HEK293 (cell line): ENCODE measurements around the gene GBX2.

Experiments used
- CTCF ChIA-PET: fragments of 350-600 bp; formaldehyde crosslinking; extraction: SDS; loops from one replicate; lab custom pipeline; 2021; ENCODE audit warnings: antibody characterized with exemption; lab: Yijun Ruan, JAX
- POLR2A ChIA-PET: fragments of 300-600 bp; formaldehyde crosslinking; extraction: SDS; loops from one replicate; lab custom pipeline; 2020; ENCODE audit warnings: antibody characterized with exemption, inconsistent platforms; lab: Yijun Ruan, JAX
- H3K27ac ChIP-seq: fragments of 200-500 bp; sonication (Bioruptor generic); 2 replicates; pipeline ENCODE4 v1.5.1; 2014; ENCODE audit warnings: low read depth, low read length, control low read depth, inconsistent platforms; ENCODE audit errors: extremely low read depth
- H3K36me3 ChIP-seq, 2 experiments: fragments of 200-500 bp in 1 of 2; sonication (Bioruptor generic) in 1 of 2; 1 replicate in 1 of 2; 2 replicates in 1 of 2; pipeline ENCODE4 v1.5.1; 2014 to 2017; ENCODE audit warnings: inconsistent platforms in 2 of 2, low read length in 2 of 2; ENCODE audit not compliant: control insufficient read depth in 2 of 2, insufficient read depth in 1 of 2
- H3K4me1 ChIP-seq: fragments of 200-500 bp; sonication (Bioruptor generic); 2 replicates; pipeline ENCODE4 v1.5.1; 2014; ENCODE audit warnings: mild to moderate bottlenecking, low read length, inconsistent platforms; ENCODE audit not compliant: control insufficient read depth, insufficient read depth
- H3K4me3 ChIP-seq: 2 replicates; pipeline ENCODE4 v1.5.1; 2011; ENCODE audit warnings: low read depth, mild to moderate bottlenecking, control low read depth, low read length, moderate library complexity
- H3K9me3 ChIP-seq: fragments of 200-500 bp; sonication (Bioruptor generic); 2 replicates; pipeline ENCODE4 v1.5.1; 2014; ENCODE audit warnings: low read depth, low read length, inconsistent platforms; ENCODE audit not compliant: control insufficient read depth, insufficient read depth
- EGR2 ChIP-seq: fragments of 450-650 bp; formaldehyde crosslinking; IDR thresholded peaks from 2 replicates; pipeline ENCODE4 v1.5.1; 2016; ENCODE audit warnings: low read depth, missing biosample characterization, missing genetic modification characterization
- KLF10 ChIP-seq: fragments of 450-650 bp; IDR thresholded peaks from 2 replicates; pipeline ENCODE4 v1.5.1; 2018; ENCODE audit warnings: missing biosample characterization, mild to moderate bottlenecking, missing genetic modification characterization
- KLF9 ChIP-seq: fragments of 450-650 bp; formaldehyde crosslinking; IDR thresholded peaks from 2 replicates; pipeline ENCODE4 v1.5.1; 2016; ENCODE audit warnings: missing biosample characterization, missing genetic modification characterization, low read depth
- SCRT1 ChIP-seq: fragments of 450-650 bp; formaldehyde crosslinking; IDR thresholded peaks from 2 replicates; pipeline ENCODE4 v1.5.1; 2016; ENCODE audit warnings: missing biosample characterization, missing genetic modification characterization, borderline replicate concordance
- SP2 ChIP-seq: fragments of 450-650 bp; formaldehyde crosslinking; IDR thresholded peaks from 2 replicates; pipeline ENCODE4 v1.5.1; 2016; ENCODE audit warnings: missing biosample characterization, missing genetic modification characterization
- TCF7L2 ChIP-seq: IDR thresholded peaks from 2 replicates; pipeline ENCODE4 v1.6.1; 2011; ENCODE audit warnings: low read depth, mild to moderate bottlenecking, inconsistent platforms, low read length, moderate library complexity, borderline replicate concordance
- ZBTB17 ChIP-seq: fragments of 450-650 bp; formaldehyde crosslinking; IDR thresholded peaks from 2 replicates; pipeline ENCODE4 v1.5.1; 2016; ENCODE audit warnings: missing biosample characterization, missing genetic modification characterization
- ZBTB8A ChIP-seq: fragments of 450-650 bp; formaldehyde crosslinking; IDR thresholded peaks from 2 replicates; pipeline ENCODE4 v1.5.1; 2016; ENCODE audit warnings: missing biosample characterization, missing genetic modification characterization
- ZFHX2 ChIP-seq: fragments of 450-650 bp; formaldehyde crosslinking; conservative IDR thresholded peaks from 2 replicates; pipeline ENCODE4 v1.5.1; 2016; ENCODE audit warnings: missing biosample characterization, missing genetic modification characterization
- ZNF112 ChIP-seq: fragments of 450-650 bp; formaldehyde crosslinking; IDR thresholded peaks from 2 replicates; pipeline ENCODE4 v1.5.0; 2017; ENCODE audit warnings: missing biosample characterization, missing genetic modification characterization
- ZNF2 ChIP-seq: fragments of 450-650 bp; formaldehyde crosslinking; IDR thresholded peaks from 2 replicates; pipeline ENCODE4 v1.5.1; 2016; ENCODE audit warnings: missing biosample characterization, missing genetic modification characterization
- ZNF302 ChIP-seq: fragments of 450-650 bp; formaldehyde crosslinking; IDR thresholded peaks from 2 replicates; pipeline ENCODE4 v1.5.1; 2016; ENCODE audit warnings: missing biosample characterization, missing genetic modification characterization, low read depth
- ZNF335 ChIP-seq: fragments of 450-650 bp; formaldehyde crosslinking; conservative IDR thresholded peaks from 2 replicates; pipeline ENCODE4 v1.5.1; 2016; ENCODE audit warnings: missing biosample characterization, missing genetic modification characterization
- ZNF426 ChIP-seq: fragments of 450-650 bp; formaldehyde crosslinking; IDR thresholded peaks from 2 replicates; pipeline ENCODE4 v1.5.1; 2017; ENCODE audit warnings: missing biosample characterization, missing genetic modification characterization, mild to moderate bottlenecking, inconsistent platforms, moderate library complexity
- ZNF555 ChIP-seq: fragments of 450-650 bp; formaldehyde crosslinking; conservative IDR thresholded peaks from 2 replicates; pipeline ENCODE4 v1.5.1; 2017; ENCODE audit warnings: missing biosample characterization, mild to moderate bottlenecking, missing genetic modification characterization, inconsistent platforms
- ZNF585B ChIP-seq: fragments of 450-650 bp; formaldehyde crosslinking; IDR thresholded peaks from 2 replicates; pipeline ENCODE4 v1.5.1; 2016; ENCODE audit warnings: missing biosample characterization, missing genetic modification characterization
- ZNF600 ChIP-seq: fragments of 450-650 bp; formaldehyde crosslinking; IDR thresholded peaks from 2 replicates; pipeline ENCODE4 v1.5.1; 2016; ENCODE audit warnings: missing biosample characterization, missing genetic modification characterization
- ZNF660 ChIP-seq: fragments of 450-650 bp; IDR thresholded peaks from 2 replicates; pipeline ENCODE4 v1.5.1; 2018; ENCODE audit warnings: missing biosample characterization, mild to moderate bottlenecking, missing genetic modification characterization
- ZNF768 ChIP-seq: fragments of 450-650 bp; formaldehyde crosslinking; IDR thresholded peaks from 2 replicates; pipeline ENCODE4 v1.5.1; 2018; ENCODE audit warnings: missing biosample characterization, mild to moderate bottlenecking, missing genetic modification characterization
- TF ChIP-seq, protein P1 (sequence below): fragments of 450-650 bp; formaldehyde crosslinking; IDR thresholded peaks from 2 replicates; pipeline ENCODE4 v1.5.1; 2016; ENCODE audit warnings: missing biosample characterization, missing genetic modification characterization
- TF ChIP-seq, protein P2 (sequence below): fragments of 450-650 bp; IDR thresholded peaks from 2 replicates; pipeline ENCODE4 v1.5.1; 2018; ENCODE audit warnings: missing biosample characterization, missing genetic modification characterization
- TF ChIP-seq, protein P3 (sequence below): fragments of 450-650 bp; formaldehyde crosslinking; IDR thresholded peaks from 2 replicates; pipeline ENCODE4 v1.5.1; 2016; ENCODE audit warnings: missing biosample characterization, missing genetic modification characterization
- TF ChIP-seq, protein P4 (sequence below): fragments of 450-650 bp; formaldehyde crosslinking; optimal IDR thresholded peaks from 2 replicates; pipeline ENCODE3; 2016; ENCODE audit warnings: missing biosample characterization, mild to moderate bottlenecking, missing genetic modification characterization

Gene GBX2

DNA sequence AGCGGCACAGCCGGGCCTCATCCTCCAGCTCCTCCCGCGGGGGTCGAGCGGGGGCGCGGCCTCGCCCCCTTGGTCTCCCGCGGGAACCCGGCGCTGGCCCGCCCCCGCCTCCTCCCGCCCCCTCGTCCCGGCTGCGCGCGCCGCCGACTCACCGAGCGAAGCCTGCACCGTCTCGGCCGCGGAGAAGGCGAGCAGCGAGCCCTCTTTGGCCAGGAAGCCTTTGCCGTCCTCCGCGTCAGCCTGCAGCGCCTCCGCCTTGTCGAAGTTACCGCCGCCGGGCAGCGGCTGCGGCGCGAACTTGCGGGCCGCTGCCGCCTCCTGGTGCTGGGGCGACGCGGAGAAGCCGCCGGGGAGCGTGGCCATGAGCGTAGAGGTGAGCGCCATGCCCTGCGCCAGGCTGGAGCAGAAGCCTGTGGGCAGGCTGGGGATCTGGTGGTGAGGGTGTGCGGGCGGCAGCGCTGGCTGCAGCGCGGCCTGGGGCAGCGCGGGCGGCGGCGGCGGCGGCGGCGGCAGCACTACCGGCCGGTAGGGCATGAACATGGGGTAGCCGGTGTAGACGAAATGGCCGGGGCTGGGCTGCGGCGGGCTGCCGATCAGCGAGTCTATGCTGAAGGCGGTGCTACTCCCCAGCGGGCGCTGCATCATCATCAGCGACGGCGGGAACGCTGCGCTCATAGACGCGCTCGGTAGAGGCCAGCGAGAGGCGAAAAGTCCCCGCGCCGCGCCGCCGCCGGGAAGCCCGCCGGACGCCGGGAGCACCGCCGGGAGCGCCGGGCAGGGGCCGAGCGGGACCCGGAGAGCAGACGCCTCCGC lies 683 bp downstream of the GBX2 start:
- Histone ChIP-seq H3K4me1 (no peaks in the 10 kb centered on the region; the same call in 1 of the 2 replicates), H3K9me3 (no peaks in the 10 kb centered on the region), H3K27ac (peak overlapping the region; percentile 60; the same call in 1 of the 2 replicates), H3K4me3 (peak overlapping the region; percentile 74), H3K36me3 (peaks cover 0 to 32% of the 10 kb centered on the region in 2 experiments; a peak in 1 of 3 replicates)
- ChIA-PET CTCF (interaction anchor here (0.6 kb wide), 2 partner anchors 10 to 964 kb away, joined by 3 to 4 read pairs; no protein-coding TSS in a partner anchor), POLR2A (interaction anchor here (0.8 to 1.0 kb wide), 3 partner anchors 9 to 21 kb away, joined by 3 to 5 read pairs (median 3); no protein-coding TSS in a partner anchor)
- no peak for TF ChIP-seq ZNF302
- TF ChIP-seq, protein P1, sequence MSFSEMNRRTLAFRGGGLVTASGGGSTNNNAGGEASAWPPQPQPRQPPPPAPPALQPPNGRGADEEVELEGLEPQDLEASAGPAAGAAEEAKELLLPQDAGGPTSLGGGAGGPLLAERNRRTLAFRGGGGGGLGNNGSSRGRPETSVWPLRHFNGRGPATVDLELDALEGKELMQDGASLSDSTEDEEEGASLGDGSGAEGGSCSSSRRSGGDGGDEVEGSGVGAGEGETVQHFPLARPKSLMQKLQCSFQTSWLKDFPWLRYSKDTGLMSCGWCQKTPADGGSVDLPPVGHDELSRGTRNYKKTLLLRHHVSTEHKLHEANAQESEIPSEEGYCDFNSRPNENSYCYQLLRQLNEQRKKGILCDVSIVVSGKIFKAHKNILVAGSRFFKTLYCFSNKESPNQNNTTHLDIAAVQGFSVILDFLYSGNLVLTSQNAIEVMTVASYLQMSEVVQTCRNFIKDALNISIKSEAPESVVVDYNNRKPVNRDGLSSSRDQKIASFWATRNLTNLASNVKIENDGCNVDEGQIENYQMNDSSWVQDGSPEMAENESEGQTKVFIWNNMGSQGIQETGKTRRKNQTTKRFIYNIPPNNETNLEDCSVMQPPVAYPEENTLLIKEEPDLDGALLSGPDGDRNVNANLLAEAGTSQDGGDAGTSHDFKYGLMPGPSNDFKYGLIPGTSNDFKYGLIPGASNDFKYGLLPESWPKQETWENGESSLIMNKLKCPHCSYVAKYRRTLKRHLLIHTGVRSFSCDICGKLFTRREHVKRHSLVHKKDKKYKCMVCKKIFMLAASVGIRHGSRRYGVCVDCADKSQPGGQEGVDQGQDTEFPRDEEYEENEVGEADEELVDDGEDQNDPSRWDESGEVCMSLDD = peak; percentile 7; the same call in 1 of the 2 replicates
- TF ChIP-seq EGR2 (tag by site-specific recombination) = peak; percentile 35; the same call in 1 of the 2 replicates
- no peak for TF ChIP-seq KLF10 (tag by site-specific recombination)
- TF ChIP-seq ZNF768 = no peak
- TF ChIP-seq SCRT1 (tag by site-specific recombination) = no peak
- TF ChIP-seq ZNF426 = no peak
- TF ChIP-seq ZNF112 (tag by site-specific recombination) = no peak
- no peak for TF ChIP-seq ZNF2
- TF ChIP-seq ZFHX2 = peak; percentile 77
- TF ChIP-seq ZNF660 (tag by site-specific recombination) = 0 out of 2 replicates have a peak, but pooled peaks have one; percentile 8
- 0 out of 2 replicates have a peak, but pooled peaks have one; percentile 52 for TF ChIP-seq ZNF600
- TF ChIP-seq, protein P2, sequence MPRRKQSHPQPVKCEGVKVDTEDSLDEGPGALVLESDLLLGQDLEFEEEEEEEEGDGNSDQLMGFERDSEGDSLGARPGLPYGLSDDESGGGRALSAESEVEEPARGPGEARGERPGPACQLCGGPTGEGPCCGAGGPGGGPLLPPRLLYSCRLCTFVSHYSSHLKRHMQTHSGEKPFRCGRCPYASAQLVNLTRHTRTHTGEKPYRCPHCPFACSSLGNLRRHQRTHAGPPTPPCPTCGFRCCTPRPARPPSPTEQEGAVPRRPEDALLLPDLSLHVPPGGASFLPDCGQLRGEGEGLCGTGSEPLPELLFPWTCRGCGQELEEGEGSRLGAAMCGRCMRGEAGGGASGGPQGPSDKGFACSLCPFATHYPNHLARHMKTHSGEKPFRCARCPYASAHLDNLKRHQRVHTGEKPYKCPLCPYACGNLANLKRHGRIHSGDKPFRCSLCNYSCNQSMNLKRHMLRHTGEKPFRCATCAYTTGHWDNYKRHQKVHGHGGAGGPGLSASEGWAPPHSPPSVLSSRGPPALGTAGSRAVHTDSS (tag by site-specific recombination) = peak; percentile 13; the same call in 1 of the 2 replicates
- peak; percentile 15; the same call in 1 of the 2 replicates for TF ChIP-seq SP2 (tag by site-specific recombination)
- no peak for TF ChIP-seq ZNF585B (tag by site-specific recombination)
- TF ChIP-seq ZBTB17 (tag by site-specific recombination) = peak; percentile 20; the same call in 1 of the 2 replicates
- TF ChIP-seq ZNF335 = peak; percentile 19; the same call in 1 of the 2 replicates
- 0 out of 2 replicates have a peak, but pooled peaks have one; percentile 24 for TF ChIP-seq KLF9 (tag by site-specific recombination)
- TF ChIP-seq ZNF555 (tag by site-specific recombination) = no peak
- TF ChIP-seq, protein P3, sequence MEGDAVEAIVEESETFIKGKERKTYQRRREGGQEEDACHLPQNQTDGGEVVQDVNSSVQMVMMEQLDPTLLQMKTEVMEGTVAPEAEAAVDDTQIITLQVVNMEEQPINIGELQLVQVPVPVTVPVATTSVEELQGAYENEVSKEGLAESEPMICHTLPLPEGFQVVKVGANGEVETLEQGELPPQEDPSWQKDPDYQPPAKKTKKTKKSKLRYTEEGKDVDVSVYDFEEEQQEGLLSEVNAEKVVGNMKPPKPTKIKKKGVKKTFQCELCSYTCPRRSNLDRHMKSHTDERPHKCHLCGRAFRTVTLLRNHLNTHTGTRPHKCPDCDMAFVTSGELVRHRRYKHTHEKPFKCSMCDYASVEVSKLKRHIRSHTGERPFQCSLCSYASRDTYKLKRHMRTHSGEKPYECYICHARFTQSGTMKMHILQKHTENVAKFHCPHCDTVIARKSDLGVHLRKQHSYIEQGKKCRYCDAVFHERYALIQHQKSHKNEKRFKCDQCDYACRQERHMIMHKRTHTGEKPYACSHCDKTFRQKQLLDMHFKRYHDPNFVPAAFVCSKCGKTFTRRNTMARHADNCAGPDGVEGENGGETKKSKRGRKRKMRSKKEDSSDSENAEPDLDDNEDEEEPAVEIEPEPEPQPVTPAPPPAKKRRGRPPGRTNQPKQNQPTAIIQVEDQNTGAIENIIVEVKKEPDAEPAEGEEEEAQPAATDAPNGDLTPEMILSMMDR (tag by site-specific recombination) = peak; percentile 87
- TF ChIP-seq, protein P4, sequence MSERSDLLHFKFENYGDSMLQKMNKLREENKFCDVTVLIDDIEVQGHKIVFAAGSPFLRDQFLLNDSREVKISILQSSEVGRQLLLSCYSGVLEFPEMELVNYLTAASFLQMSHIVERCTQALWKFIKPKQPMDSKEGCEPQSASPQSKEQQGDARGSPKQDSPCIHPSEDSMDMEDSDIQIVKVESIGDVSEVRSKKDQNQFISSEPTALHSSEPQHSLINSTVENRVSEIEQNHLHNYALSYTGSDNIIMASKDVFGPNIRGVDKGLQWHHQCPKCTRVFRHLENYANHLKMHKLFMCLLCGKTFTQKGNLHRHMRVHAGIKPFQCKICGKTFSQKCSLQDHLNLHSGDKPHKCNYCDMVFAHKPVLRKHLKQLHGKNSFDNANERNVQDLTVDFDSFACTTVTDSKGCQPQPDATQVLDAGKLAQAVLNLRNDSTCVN (tag by site-specific recombination) = peak; percentile 78
- TF ChIP-seq ZBTB8A (tag by site-specific recombination) = peak; percentile 50; the same call in 1 of the 2 replicates
- TF ChIP-seq TCF7L2 = no peak
